NCI-H510A (cell line): ENCODE data around the gene ANKRD55.
"Not testable (repeated sequence)": the region's sequence is repeated elsewhere in the genome, so short reads cannot be mapped to it uniquely, and the experiment has no call there.

Source experiments
- DNase-seq: peaks from one replicate; lab custom pipeline; 2025; lab: John Stamatoyannopoulos, UW

The ANKRD55 gene

GRCh38 chr5:56102889-56103288 is 130.2 kb downstream of the ANKRD55 start:
- DNase-seq: no peak

- not testable (repeated sequence) for DNase-seq
Observed at GRCh38 chr5:56102207-56102606, 130.9 kb downstream of the ANKRD55 start.

GRCh38 chr5:56101180-56101579 is 131.9 kb downstream of the ANKRD55 start:
- DNase-seq: no peak

GRCh38 chr5:56100439-56101176 is 132.5 kb downstream of the ANKRD55 start:
- no peak for DNase-seq

GRCh38 chr5:56099346-56099745 is 133.8 kb downstream of the ANKRD55 start:
- DNase-seq: no peak

- no peak for DNase-seq
Observed at GRCh38 chr5:56097055-56097454, 136.1 kb downstream of the ANKRD55 start.

- DNase-seq: no peak
Observed at GRCh38 chr5:56095579-56096102, 137.5 kb downstream of the ANKRD55 start.

- no peak for DNase-seq
Observed at GRCh38 chr5:56094579-56095361, 138.4 kb downstream of the ANKRD55 start.

GRCh38 chr5:56093970-56094369 is 139.2 kb downstream of the ANKRD55 start:
- DNase-seq: no peak

GRCh38 chr5:56092115-56092514 is 141.0 kb downstream of the ANKRD55 start:
- DNase-seq: no peak

GRCh38 chr5:56091664-56092063 is 141.5 kb downstream of the ANKRD55 start:
- DNase-seq: no peak

- peak; percentile 13 for DNase-seq
Observed at GRCh38 chr5:56090793-56091460, 142.2 kb downstream of the ANKRD55 start.

- no peak for DNase-seq
Observed at GRCh38 chr5:56088967-56089829, 143.9 kb downstream of the ANKRD55 start.

- DNase-seq: no peak
Observed at GRCh38 chr5:56088431-56088949, 144.6 kb downstream of the ANKRD55 start.

- DNase-seq: no peak
Observed at GRCh38 chr5:56085193-56085592, 147.9 kb downstream of the ANKRD55 start.

GRCh38 chr5:56083286-56083854 is 149.8 kb downstream of the ANKRD55 start:
- DNase-seq: no peak

- not testable (repeated sequence) for DNase-seq
Observed at GRCh38 chr5:56081053-56081642, 152.0 kb downstream of the ANKRD55 start.

- DNase-seq: no peak
Observed at GRCh38 chr5:56080375-56081052, 152.6 kb downstream of the ANKRD55 start.

GRCh38 chr5:56079157-56079500 is 154.0 kb downstream of the ANKRD55 start:
- DNase-seq: not testable (repeated sequence)
